Activated CD4-positive, alpha-beta T cell treated with anti-CD3 and anti-CD28 coated beads, Interleukin-2, amount 50 U/mL, for 4 hours (primary cell): Measurements from ENCODE around the gene ROR1.
"Not testable (repeated sequence)": the region's sequence is repeated elsewhere in the genome, so short reads cannot be mapped to it uniquely, and the experiment has no call there.

Source experiments
- DNase-seq, 2 experiments: peaks; one replicate each; pipeline ENCODE4 v3.0.0-alpha.2; 2020

The ROR1 gene

DNA sequence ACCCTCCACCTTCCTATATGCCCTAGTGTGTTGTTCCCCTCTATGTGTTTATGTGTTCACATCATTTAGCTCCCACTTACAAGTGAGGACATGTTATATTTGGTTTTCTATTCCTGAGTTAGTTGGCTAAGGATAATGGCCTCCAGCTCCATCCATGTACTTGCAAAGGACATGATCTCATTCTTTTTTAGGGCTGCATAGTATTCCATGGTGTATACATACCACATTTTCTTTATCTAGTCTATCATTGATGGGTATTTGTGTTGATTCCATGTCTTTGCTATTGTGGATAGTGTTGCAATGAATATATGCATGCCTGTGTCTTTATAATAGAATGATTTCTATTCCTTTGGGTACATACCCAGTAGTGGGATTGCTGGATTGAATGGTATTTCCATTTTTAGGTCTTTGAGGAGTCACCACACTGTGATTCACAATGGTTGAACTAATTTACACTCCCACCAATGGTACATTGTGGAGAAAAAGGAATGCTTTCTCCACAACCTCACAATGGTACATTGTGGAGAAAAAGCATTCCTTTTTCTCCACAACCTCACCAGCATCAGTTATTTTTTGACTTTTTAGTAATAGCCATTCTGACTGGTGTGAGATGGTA is 52.5 kb downstream of the ROR1 start:
- DNase-seq = not testable (repeated sequence)

DNA sequence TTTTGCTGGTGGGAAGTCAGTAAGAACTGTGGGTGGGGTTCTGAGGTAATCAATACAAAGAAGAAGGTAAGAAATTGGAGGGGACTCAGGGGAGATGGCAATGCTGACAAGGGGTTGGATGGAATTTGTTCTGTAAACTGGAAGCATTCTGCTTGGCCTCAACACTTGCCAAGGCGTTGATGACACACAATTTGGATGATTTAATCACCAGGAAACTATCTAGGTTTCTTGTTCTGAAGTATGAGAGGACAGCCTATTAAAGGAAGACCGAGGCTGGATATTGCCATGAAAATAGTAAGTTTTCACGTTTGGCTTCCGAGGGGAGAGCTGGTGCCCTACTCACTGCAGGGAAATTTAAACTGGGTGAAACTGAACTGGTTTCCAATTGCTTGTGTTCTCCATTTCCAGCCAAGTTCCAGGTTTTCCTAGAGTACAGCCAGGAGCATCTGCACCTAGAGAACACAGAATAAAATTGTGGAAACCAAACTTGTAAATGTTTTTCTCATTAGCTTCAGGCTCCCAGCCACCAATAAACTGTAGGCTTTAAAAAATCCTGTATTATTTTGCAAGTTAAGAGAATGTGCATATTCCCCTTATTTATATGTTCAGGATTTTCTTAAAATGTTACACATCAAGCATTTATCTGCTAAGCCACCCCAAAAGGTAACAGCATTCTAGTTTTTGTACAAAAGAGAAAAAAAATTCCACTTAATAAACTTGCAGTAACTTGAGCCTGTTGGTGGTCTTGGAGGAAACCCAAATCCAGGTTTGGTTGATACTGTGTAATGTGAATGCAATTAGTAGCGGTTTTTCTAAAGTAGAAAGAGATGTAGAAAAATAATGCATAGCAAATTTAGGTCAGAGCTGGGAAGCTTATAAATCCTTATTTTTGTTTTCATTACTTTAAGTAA is 53.8 kb downstream of the ROR1 start:
- DNase-seq = no peak

- no peak for DNase-seq
Measured at GRCh38 chr1:63828322-63829044, 54.7 kb downstream of the ROR1 start.

- DNase-seq = no peak
Measured at GRCh38 chr1:63829349-63830327, 55.8 kb downstream of the ROR1 start.

DNA sequence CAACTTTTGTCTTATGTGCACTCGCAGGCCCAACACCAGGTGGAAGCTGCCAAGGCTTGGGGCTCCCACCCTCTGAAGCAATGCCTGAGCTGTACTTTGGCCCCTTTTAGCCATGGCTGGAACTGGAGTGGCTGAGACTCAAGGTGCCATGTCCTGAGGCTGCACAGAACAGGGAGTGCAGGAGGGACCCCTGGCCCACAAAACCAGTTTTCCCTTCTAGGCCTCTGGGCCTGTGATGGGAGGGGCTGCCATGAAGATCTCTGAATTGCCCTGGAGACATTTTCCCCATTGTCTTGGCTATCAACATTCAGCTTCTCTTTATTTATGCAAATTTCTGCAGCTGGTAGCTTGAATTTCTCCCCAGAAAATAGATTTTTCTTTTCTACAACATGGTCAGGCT is 57.6 kb downstream of the ROR1 start:
- DNase-seq = no peak

DNA sequence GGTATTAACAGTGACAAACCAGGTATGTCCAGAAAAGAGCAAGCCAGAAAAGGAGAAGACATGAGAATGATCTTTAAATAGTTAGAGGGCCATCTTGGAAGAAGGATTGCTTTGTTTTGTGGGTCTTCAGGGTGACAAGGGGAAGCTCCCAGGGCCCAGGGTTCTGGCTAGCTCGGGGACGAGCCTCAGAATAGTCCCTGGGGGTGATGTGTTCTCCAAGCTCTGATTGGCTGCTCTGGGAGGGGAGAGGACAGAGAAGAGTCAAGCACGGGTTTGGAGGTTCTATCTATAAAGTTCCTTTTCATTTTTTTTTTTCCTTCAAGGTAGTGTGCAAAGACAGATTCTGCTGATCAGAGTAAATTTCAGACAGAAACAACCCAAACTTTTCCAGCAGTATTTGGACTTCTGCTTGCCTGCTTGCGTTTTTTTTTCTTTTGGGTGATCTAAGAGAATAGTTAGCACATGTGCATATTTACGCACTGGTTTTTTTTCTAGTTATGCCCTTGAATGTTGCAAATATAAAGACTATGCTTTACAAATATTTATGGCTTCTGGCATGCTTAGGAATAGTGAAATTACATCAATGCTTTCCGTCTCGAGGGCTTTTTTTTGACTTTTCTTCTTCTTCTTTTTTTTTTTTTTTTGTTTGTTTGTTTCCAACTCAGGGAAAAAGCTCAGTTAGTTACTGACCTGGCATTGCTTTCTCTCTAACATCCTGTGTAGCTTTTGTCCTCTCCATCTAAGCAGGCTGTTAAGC is 59.7 kb downstream of the ROR1 start:
- no peak for DNase-seq

DNA sequence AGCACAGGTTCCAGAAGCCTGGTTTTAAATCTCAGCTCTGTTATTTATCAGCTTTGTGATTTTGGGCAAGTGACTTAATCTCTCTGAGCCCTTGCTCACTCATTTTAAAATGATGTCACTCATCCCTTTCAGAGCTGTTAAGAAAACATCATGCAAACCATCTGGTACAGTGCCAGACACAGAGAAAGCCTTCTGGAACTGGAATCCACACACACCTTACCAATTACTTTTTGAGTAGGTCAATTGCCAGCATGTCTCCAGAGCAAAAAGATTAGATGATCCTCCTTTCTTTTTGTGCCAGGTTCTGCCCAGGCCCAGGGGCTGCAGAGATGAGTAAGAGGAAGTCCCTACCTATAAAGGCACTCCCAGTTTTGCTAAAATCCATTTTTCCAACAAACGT is 61.3 kb downstream of the ROR1 start:
- DNase-seq = no peak

- DNase-seq = no peak
Measured at GRCh38 chr1:63836374-63836773, 62.6 kb downstream of the ROR1 start.

GRCh38 chr1:63836830-63837229 is 63.0 kb downstream of the ROR1 start:
- DNase-seq = no peak

- DNase-seq = no peak
Measured at GRCh38 chr1:63843010-63843409, 69.2 kb downstream of the ROR1 start.

- no peak for DNase-seq
Measured at GRCh38 chr1:63843884-63844283, 70.1 kb downstream of the ROR1 start.

- DNase-seq = no peak
Measured at GRCh38 chr1:63845346-63845745, 71.5 kb downstream of the ROR1 start.

DNA sequence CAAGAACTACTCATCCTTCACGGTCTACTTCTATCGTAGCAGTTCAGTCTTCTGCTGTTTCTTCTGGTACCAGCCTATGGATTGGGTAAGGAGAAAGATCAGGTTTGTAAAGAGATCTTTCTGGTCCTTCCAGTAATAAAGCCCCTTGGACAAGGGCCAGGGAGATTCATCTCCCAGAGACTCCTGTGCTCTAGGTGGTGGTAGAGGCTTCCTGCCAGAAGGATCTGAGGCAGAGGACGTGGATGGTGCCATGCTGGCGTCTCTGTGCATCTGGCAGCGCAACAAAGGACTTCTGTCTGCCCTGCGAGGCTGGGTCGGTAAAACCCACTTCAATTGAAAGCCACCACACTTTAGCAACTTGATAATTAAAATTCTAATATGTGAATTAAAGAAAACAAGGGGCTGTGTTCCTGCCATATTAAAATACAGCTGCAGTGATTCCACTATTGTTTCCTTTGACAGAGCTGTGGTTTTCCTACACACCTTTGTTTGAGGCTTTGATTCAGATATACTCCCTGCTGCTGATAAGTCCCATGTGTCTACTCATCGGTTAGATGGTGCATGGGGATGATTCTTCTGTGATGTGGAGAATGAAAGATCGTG is 73.6 kb downstream of the ROR1 start:
- no peak for DNase-seq

GRCh38 chr1:63848733-63849132 is 74.9 kb downstream of the ROR1 start:
- DNase-seq = no peak

DNA sequence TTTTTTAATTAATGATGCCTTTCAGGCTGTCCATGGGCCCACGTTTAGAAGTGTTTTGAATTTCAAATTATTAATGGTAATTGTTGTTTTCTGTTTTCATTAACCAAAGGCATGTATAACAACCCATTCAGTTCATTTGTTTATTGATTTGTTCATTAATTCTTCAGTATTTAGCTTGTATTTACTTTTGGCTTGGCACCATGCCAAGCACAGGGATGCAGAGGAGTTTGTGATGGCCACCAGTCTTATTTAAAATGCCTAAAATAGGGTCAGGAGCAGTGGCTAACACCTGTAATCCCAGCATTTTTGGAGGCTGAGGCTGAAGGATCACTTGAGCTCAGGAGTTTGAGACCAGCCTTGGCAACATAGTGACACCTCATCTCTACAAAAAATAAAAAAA is 75.3 kb downstream of the ROR1 start:
- no peak for DNase-seq

DNA sequence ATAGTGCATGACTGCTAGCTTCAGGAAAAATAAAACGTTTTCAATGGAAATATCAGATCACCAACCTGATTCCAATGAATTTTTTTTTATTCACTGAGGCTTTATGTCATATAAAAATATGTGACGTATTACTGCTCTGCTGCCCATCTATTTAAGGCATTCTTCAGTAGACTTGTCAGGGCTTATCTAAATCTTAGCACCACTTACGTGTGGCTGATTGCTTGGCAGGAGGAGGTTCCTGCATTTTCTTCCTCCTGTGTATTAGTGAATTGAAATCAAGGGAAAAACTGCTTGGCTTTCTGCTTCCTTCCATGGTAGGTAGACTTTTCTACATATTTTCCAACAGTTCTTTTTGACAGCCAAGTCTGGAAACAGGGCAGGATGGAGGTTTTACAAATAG is 80.3 kb downstream of the ROR1 start:
- DNase-seq = no peak

DNA sequence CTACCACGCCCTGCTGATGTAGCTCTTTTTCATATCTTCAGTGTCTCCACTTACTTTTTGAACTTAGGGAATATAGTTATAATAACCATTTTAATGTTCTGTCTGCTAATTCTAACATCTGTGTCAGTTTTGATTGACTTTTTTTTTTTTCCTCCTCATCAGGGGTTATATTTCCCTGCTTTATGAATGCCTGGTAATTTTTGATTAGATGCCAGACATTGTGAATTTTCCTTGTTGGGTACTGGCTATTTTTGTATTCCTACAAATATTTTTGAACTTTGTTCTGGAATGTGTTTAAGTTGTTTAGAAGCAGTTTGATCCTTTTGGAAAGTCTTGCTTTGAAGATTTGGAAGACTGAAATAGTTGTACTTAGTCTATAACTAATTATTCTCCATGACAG is 82.1 kb downstream of the ROR1 start:
- no peak for DNase-seq

- no peak for DNase-seq
Measured at GRCh38 chr1:63856924-63857323, 83.1 kb downstream of the ROR1 start.

GRCh38 chr1:63857478-63857877 is 83.7 kb downstream of the ROR1 start:
- DNase-seq = no peak

- no peak for DNase-seq
Measured at GRCh38 chr1:63858153-63858552, 84.3 kb downstream of the ROR1 start.
